OCI-LY7 (cell line): ENCODE results near the gene KIAA1217. TPM values are rescaled to one million over a fixed set of nuclear protein-coding genes. Genes with fewer than 3 reads are reported as not detected.

ENCODE experiments used
- BruUV-seq: library from RNA; stranded (reverse); fragments of 400-500 nt; replicated peaks from 2 replicates; lab custom pipeline; 2021; lab: Mats Ljungman, UMichigan
- CTCF ChIA-PET: fragments of 300-600 bp; sonication (Branson Sonifier 250); formaldehyde crosslinking; loops from one replicate; lab custom pipeline; 2022; ENCODE audit warnings: antibody characterized with exemption; ENCODE audit not compliant: unreplicated experiment; lab: Charles Lee
- POLR2A ChIA-PET: fragments of 300-600 bp; sonication (Branson Sonifier 250); formaldehyde crosslinking; loops from one replicate; lab custom pipeline; 2022; ENCODE audit warnings: antibody characterized with exemption; lab: Charles Lee
- DNase-seq: peaks from one replicate; pipeline ENCODE4 v3.0.0-alpha.2; 2015; ENCODE audit warnings: low spot score
- H2AFZ ChIP-seq: fragments of 200-600 bp; sonication (generic), shearing (Covaris generic); 2 replicates; pipeline ENCODE4 v1.6.1; 2014; ENCODE audit warnings: mild to moderate bottlenecking, antibody characterized with exemption, low read length, moderate library complexity
- H3K27ac ChIP-seq: fragments of 200-600 bp; sonication (generic); 2 replicates; pipeline ENCODE4 v1.5.1; 2014; ENCODE audit warnings: mixed run types, low read depth, mild to moderate bottlenecking, moderate library complexity, low read length, inconsistent platforms; ENCODE audit not compliant: poor library complexity, severe bottlenecking
- H3K36me3 ChIP-seq: fragments of 200-600 bp; sonication (generic); 2 replicates; pipeline ENCODE4 v1.6.1; 2014; ENCODE audit warnings: mild to moderate bottlenecking, antibody characterized with exemption, low read length, moderate library complexity, mixed read lengths; ENCODE audit not compliant: insufficient read depth
- H3K4me1 ChIP-seq: fragments of 200-600 bp; sonication (generic); 2 replicates; pipeline ENCODE4 v1.5.1; 2014; ENCODE audit warnings: mild to moderate bottlenecking, low read length; ENCODE audit not compliant: insufficient read depth, poor library complexity, severe bottlenecking
- H3K4me2 ChIP-seq: fragments of 200-600 bp; sonication (generic); 2 replicates; pipeline ENCODE4 v1.6.1; 2014; ENCODE audit warnings: mild to moderate bottlenecking, low read length
- H3K4me3 ChIP-seq: fragments of 200-600 bp; sonication (generic); 2 replicates; pipeline ENCODE4 v1.5.1; 2014; ENCODE audit warnings: mild to moderate bottlenecking, low read depth, low read length; ENCODE audit not compliant: poor library complexity, severe bottlenecking
- H3K79me2 ChIP-seq: fragments of 200-600 bp; sonication (generic); 2 replicates; pipeline ENCODE4 v1.6.1; 2016; ENCODE audit warnings: low read depth, mild to moderate bottlenecking, low read length, moderate library complexity, mixed read lengths; ENCODE audit not compliant: insufficient read depth
- H3K9me2 ChIP-seq: fragments of 200-600 bp; sonication (generic); 2 replicates; pipeline ENCODE4 v1.6.1; 2016; ENCODE audit warnings: mild to moderate bottlenecking, low read length, mixed read lengths; ENCODE audit not compliant: insufficient read depth
- H3K9me3 ChIP-seq: fragments of 200-600 bp; sonication (generic); 2 replicates; pipeline ENCODE4 v1.6.1; 2014; ENCODE audit warnings: mild to moderate bottlenecking, mixed run types, low read length, mixed read lengths
- H4K20me1 ChIP-seq: fragments of 200-600 bp; sonication (generic); 2 replicates; pipeline ENCODE4 v1.6.1; 2014; ENCODE audit warnings: mild to moderate bottlenecking, antibody characterized with exemption, low read length, moderate library complexity, mixed read lengths; ENCODE audit not compliant: insufficient read depth
- EZH2phosphoT487 ChIP-seq: fragments of 200-600 bp; sonication (generic); IDR thresholded peaks from 2 replicates; pipeline ENCODE4 v1.6.1; 2018; ENCODE audit warnings: low read depth, borderline replicate concordance, mild to moderate bottlenecking, mixed run types, antibody characterized with exemption, low read length, moderate library complexity, mixed read lengths
- intact Hi-C: fragments of 100-400 bp; cut with micrococcal nuclease; formaldehyde crosslinking; loops from one replicate; pipeline ENCODE4 v1.10.0; 2022; ENCODE audit not compliant: unreplicated experiment
- total RNA-seq, 2 experiments: library from RNA; depleted of rRNA in 1 of 2; stranded (reverse); fragments of >200 nt in 1 of 2; shearing (Covaris generic) in 1 of 2; gene quantifications; 2 replicates each; pipeline ENCODE4 v1.2.3, GENCODE V29; 2014 to 2022
- TF ChIP-seq, protein P1 (sequence below): fragments of 200-600 bp; sonication (generic); conservative IDR thresholded peaks from 2 replicates; pipeline ENCODE4 v1.5.1; 2014; ENCODE audit warnings: mild to moderate bottlenecking, antibody characterized with exemption, low read length, moderate library complexity, mixed read lengths

KIAA1217 gene
- total RNA-seq, 2 experiments from 2014 or later = not detected

DNA sequence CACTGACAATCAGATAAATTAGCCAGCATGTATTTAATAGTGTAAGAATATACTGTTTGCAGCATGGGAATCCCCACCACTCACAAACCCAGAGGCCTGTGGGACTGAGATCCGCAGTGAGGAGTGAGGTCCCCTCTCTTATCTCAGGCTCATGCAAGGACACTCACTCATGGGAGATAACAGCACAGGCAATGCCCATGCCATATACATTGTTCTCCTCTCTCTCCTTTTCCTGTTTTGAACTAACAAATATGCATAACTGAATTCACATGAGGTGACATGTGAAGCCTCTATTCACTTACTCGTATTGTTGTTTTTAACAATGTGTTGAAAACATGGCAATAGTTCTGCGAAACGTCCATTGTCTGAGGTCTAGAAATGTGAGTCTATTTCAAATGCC lies 284.2 kb downstream of the KIAA1217 start:
- ChIA-PET CTCF (no interaction called here), POLR2A (no interaction called here)
- Histone ChIP-seq H3K27ac (no peak overlapping the region), H3K4me1 (no peaks in the 10 kb centered on the region), H3K9me3 (no peaks in the 10 kb centered on the region), H3K79me2 (no peaks in the 10 kb centered on the region), H4K20me1 (no peaks in the 10 kb centered on the region), H3K36me3 (no peaks in the 10 kb centered on the region), H3K4me3 (no peak overlapping the region), H3K4me2 (no peak overlapping the region), H3K9me2 (no peaks in the 10 kb centered on the region), H2AFZ (no peak overlapping the region)
- DNase-seq = no peak
- intact Hi-C loops = no loop called here
- TF ChIP-seq, protein P1, sequence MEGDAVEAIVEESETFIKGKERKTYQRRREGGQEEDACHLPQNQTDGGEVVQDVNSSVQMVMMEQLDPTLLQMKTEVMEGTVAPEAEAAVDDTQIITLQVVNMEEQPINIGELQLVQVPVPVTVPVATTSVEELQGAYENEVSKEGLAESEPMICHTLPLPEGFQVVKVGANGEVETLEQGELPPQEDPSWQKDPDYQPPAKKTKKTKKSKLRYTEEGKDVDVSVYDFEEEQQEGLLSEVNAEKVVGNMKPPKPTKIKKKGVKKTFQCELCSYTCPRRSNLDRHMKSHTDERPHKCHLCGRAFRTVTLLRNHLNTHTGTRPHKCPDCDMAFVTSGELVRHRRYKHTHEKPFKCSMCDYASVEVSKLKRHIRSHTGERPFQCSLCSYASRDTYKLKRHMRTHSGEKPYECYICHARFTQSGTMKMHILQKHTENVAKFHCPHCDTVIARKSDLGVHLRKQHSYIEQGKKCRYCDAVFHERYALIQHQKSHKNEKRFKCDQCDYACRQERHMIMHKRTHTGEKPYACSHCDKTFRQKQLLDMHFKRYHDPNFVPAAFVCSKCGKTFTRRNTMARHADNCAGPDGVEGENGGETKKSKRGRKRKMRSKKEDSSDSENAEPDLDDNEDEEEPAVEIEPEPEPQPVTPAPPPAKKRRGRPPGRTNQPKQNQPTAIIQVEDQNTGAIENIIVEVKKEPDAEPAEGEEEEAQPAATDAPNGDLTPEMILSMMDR = no peak
- TF ChIP-seq EZH2phosphoT487 = no peak
- no TSS peak for BruUV-seq

DNA sequence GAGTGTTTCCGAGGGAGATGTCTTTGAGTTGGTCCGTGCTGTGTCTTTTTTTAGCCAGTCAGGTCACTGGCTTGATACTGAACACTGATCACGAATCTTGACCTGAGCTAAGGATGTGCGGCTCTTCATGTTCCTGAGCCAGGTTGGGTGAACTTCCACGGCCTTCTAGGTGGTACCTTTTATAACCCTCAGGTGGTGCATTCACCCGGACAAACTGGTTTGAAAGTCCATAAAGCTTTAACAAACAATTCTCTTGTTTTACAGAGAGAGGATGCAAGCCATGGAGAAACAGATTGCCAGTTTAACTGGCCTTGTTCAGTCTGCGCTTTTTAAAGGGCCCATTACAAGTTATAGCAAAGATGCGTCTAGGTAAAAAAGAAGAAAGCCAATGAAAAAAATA lies 285.3 kb downstream of the KIAA1217 start:
- H3K4me3 ChIP-seq = no peak overlapping the region
- H3K27ac ChIP-seq = no peak overlapping the region
- DNase-seq = no peak
- no peaks in the 10 kb centered on the region for H3K36me3 ChIP-seq
- no peak overlapping the region for H3K4me2 ChIP-seq
- no peak overlapping the region for H2AFZ ChIP-seq
- POLR2A ChIA-PET = no interaction called here
- CTCF ChIA-PET = no interaction called here
- intact Hi-C loops = no loop called here
- H3K4me1 ChIP-seq = no peaks in the 10 kb centered on the region
- H3K79me2 ChIP-seq = no peaks in the 10 kb centered on the region
- no peaks in the 10 kb centered on the region for H3K9me3 ChIP-seq
- no peaks in the 10 kb centered on the region for H3K9me2 ChIP-seq
- H4K20me1 ChIP-seq = no peaks in the 10 kb centered on the region
- TF ChIP-seq EZH2phosphoT487 = no peak
- TF ChIP-seq, protein P1 = no peak
- no TSS peak for BruUV-seq

DNA sequence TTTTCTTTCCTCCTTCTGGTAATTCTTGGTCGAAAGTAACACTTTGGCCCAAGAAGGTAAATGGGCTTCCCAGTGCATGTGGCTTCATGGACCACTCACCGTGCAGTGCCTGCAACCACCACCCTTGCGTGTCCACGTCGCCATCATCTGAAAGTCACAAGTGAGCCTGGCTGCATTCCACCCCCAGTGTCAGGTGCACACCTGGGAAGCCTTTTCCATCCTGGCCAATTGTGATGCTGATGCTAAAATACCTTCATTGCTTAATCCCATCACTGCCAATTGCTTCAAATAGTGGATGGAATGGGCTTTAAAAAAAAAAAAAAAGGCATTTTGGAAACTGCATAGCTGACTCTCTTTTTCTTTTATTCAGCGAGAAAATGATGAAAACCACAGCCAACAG lies 285.8 kb downstream of the KIAA1217 start:
- Histone ChIP-seq H2AFZ (no peak overlapping the region), H3K79me2 (no peaks in the 10 kb centered on the region), H3K9me3 (no peaks in the 10 kb centered on the region), H3K4me2 (no peak overlapping the region), H3K9me2 (no peaks in the 10 kb centered on the region), H4K20me1 (no peaks in the 10 kb centered on the region), H3K36me3 (no peaks in the 10 kb centered on the region), H3K4me1 (no peaks in the 10 kb centered on the region), H3K4me3 (no peak overlapping the region), H3K27ac (no peak overlapping the region)
- no TSS peak for BruUV-seq
- ChIA-PET POLR2A (no interaction called here), CTCF (no interaction called here)
- intact Hi-C loops = no loop called here
- TF ChIP-seq EZH2phosphoT487 = no peak
- TF ChIP-seq, protein P1 = no peak
- DNase-seq = no peak
